ENCODE results near the gene CTXN1. TPM values are rescaled to one million over a fixed set of nuclear protein-coding genes. Genes with fewer than 3 reads are reported as not detected.

The CTXN1 gene
- total RNA-seq, 2 donors from 2014 or later, result 60.1 to 87.2 TPM

- Mint-ChIP-seq H3K27me3 (ENCODE audit: insufficient read depth) (no peaks in the 10 kb centered on the region), H3K9me3 (no peaks in the 10 kb centered on the region), H3K27ac (peak overlapping the region; percentile 99), H3K4me1 (peaks cover 3% of the 10 kb centered on the region), H3K4me3 (peak overlapping the region; percentile 91), H3K36me3 (ENCODE audit: low read depth) (peaks cover 14% of the 10 kb centered on the region)
- no peak for TF ChIP-seq CTCF (conservative IDR thresholded peaks at IDR 0.05)
- peaks cover 21% of the 10 kb centered on the region for H3K36me3 ChIP-seq (ENCODE audit: control insufficient read depth, insufficient read depth, low read length)
- peak overlapping the region; percentile 98 for H3K27ac ChIP-seq (ENCODE audit: low read depth, low read length)
- H3K4me3 ChIP-seq (ENCODE audit: low read length), result peak overlapping the region; percentile 86
- peaks cover 2% of the 10 kb centered on the region for H3K9me3 ChIP-seq (ENCODE audit: control insufficient read depth, low read length)
- no peaks in the 10 kb centered on the region for H3K4me1 ChIP-seq (ENCODE audit: control insufficient read depth, insufficient read depth, low read length)
- WGBS, 2 experiments (ENCODE audit: insufficient coverage in 1 of 2, insufficient read length in 1 of 2), result 13 to 22% methylated on average over 22 to 33 of the region's 33 CpGs
- H3K27me3 ChIP-seq (ENCODE audit: control insufficient read depth, insufficient read depth, low read length, poor library complexity, severe bottlenecking), result no peaks in the 10 kb centered on the region
- no peak for DNase-seq
- peak overlapping the region; percentile 98 for H3K9ac ChIP-seq (ENCODE audit: extremely low read depth, low read length, poor library complexity, severe bottlenecking)
Observed at GRCh38 chr19:7942981-7943443, 17.1 kb upstream of the CTXN1 start.

- Mint-ChIP-seq H3K36me3 (ENCODE audit: low read depth) (peaks cover 20% of the 10 kb centered on the region), H3K27me3 (ENCODE audit: insufficient read depth) (no peaks in the 10 kb centered on the region)
Observed at GRCh38 chr19:7941895-7942596, 16.1 kb upstream of the CTXN1 start.

GRCh38 chr19:7940841-7941240 is 14.9 kb upstream of the CTXN1 start:
- H3K9me3 Mint-ChIP-seq, result no peaks in the 10 kb centered on the region
- peaks cover 3% of the 10 kb centered on the region for H3K4me1 Mint-ChIP-seq
- peaks cover 32% of the 10 kb centered on the region for H3K36me3 ChIP-seq (ENCODE audit: control insufficient read depth, insufficient read depth, low read length)
- H3K27ac ChIP-seq (ENCODE audit: low read depth, low read length), result no peak overlapping the region
- H3K4me3 ChIP-seq (ENCODE audit: low read length), result no peak overlapping the region
- no peaks in the 10 kb centered on the region for H3K4me1 ChIP-seq (ENCODE audit: control insufficient read depth, insufficient read depth, low read length)
- no peaks in the 10 kb centered on the region for H3K27me3 Mint-ChIP-seq (ENCODE audit: insufficient read depth)
- DNase-seq, result no peak
- H3K27ac Mint-ChIP-seq, result no peak overlapping the region
- H3K4me3 Mint-ChIP-seq, result no peak overlapping the region
- H3K9me3 ChIP-seq (ENCODE audit: control insufficient read depth, low read length), result no peaks in the 10 kb centered on the region
- H3K27me3 ChIP-seq (ENCODE audit: control insufficient read depth, insufficient read depth, low read length, poor library complexity, severe bottlenecking), result no peaks in the 10 kb centered on the region
- H3K9ac ChIP-seq (ENCODE audit: extremely low read depth, low read length, poor library complexity, severe bottlenecking), result no peak overlapping the region
- no peak for TF ChIP-seq CTCF (conservative IDR thresholded peaks at IDR 0.05)
- H3K36me3 Mint-ChIP-seq (ENCODE audit: low read depth), result peaks cover 20% of the 10 kb centered on the region
- 91 to 96% methylated on average over 3 to 13 of the region's 13 CpGs for WGBS, 2 experiments (ENCODE audit: insufficient coverage in 1 of 2, insufficient read length in 1 of 2)

More at GRCh38 chr19:7941895-7942596, 16.1 kb upstream of the CTXN1 start:
- Histone ChIP-seq H3K27ac (ENCODE audit: low read depth, low read length) (no peak overlapping the region), H3K36me3 (ENCODE audit: control insufficient read depth, insufficient read depth, low read length) (peaks cover 24% of the 10 kb centered on the region), H3K4me1 (ENCODE audit: control insufficient read depth, insufficient read depth, low read length) (no peaks in the 10 kb centered on the region), H3K27me3 (ENCODE audit: control insufficient read depth, insufficient read depth, low read length, poor library complexity, severe bottlenecking) (no peaks in the 10 kb centered on the region), H3K4me3 (ENCODE audit: low read length) (peak overlapping the region; percentile 86), H3K9me3 (ENCODE audit: control insufficient read depth, low read length) (no peaks in the 10 kb centered on the region), H3K9ac (ENCODE audit: extremely low read depth, low read length, poor library complexity, severe bottlenecking) (peak overlapping the region; percentile 98)
- peak overlapping the region; percentile 91 for H3K4me3 Mint-ChIP-seq
- no peak for TF ChIP-seq CTCF (conservative IDR thresholded peaks at IDR 0.05)
- no peak for DNase-seq
- peaks cover 3% of the 10 kb centered on the region for H3K4me1 Mint-ChIP-seq
- H3K9me3 Mint-ChIP-seq, result no peaks in the 10 kb centered on the region
- H3K27ac Mint-ChIP-seq, result peak overlapping the region; percentile 99
- WGBS, 2 experiments (ENCODE audit: insufficient coverage in 1 of 2, insufficient read length in 1 of 2), result 96% methylated on average over 17 to 19 of the region's 19 CpGs

All from endodermal cell (in vitro differentiated cells).